Measurements from ENCODE around the gene ASTN2. TPM values are rescaled to one million over a fixed set of nuclear protein-coding genes. Genes with fewer than 3 reads are reported as not detected.

ASTN2 gene
- total and polyA plus RNA-seq, 2 experiments from 2014 or later = 7.0 to 24.6 TPM

GRCh38 chr9:116405321-116405720 is 1009.5 kb downstream of the ASTN2 start:
- H3K36me3 Mint-ChIP-seq (ENCODE audit: low read depth) = no peaks in the 10 kb centered on the region
- Histone ChIP-seq H3K9me2 (ENCODE audit: insufficient read depth) (peaks cover 8% of the 10 kb centered on the region; the same call in 1 of the 2 replicates), H3K4me2 (no peak overlapping the region), H4K20me1 (replicated peaks; ENCODE audit: insufficient read depth) (no peaks in the 10 kb centered on the region), H2AFZ (no peak overlapping the region), H3K4me1 (ENCODE audit: insufficient read depth) (no peaks in the 10 kb centered on the region), H3F3A (replicated peaks; ENCODE audit: low read depth) (no peaks in the 10 kb centered on the region), H3K27ac (ENCODE audit: low read depth) (no peak overlapping the region), H3K79me2 (replicated peaks; ENCODE audit: insufficient read depth) (no peaks in the 10 kb centered on the region), H3K4me3 (no peak overlapping the region), H3K27me3 (ENCODE audit: insufficient read depth) (no peaks in the 10 kb centered on the region), H3K36me3 (ENCODE audit: insufficient read depth) (no peaks in the 10 kb centered on the region)
- no peaks in the 10 kb centered on the region for H3K27me3 Mint-ChIP-seq (ENCODE audit: insufficient read depth, low read depth, poor library complexity)
- no peak for DNase-seq (ENCODE audit: low spot score)
- H3K9me3 Mint-ChIP-seq = no peaks in the 10 kb centered on the region; the same call in 2 of the 3 replicates
- H3K4me1 Mint-ChIP-seq = no peaks in the 10 kb centered on the region; the same call in 2 of the 3 replicates
- no peak overlapping the region for H3K4me3 Mint-ChIP-seq
- H3K27ac Mint-ChIP-seq = no peak overlapping the region
- no peak for ATAC-seq
- no peak for TF ChIP-seq NANOG (IDR thresholded peaks at IDR 0.05; ENCODE audit: borderline replicate concordance)
- TF ChIP-seq CREB1 (CRISPR knock-in tag; IDR thresholded peaks at IDR 0.05; ENCODE audit: low read depth) = no peak
- TF ChIP-seq, protein P1, sequence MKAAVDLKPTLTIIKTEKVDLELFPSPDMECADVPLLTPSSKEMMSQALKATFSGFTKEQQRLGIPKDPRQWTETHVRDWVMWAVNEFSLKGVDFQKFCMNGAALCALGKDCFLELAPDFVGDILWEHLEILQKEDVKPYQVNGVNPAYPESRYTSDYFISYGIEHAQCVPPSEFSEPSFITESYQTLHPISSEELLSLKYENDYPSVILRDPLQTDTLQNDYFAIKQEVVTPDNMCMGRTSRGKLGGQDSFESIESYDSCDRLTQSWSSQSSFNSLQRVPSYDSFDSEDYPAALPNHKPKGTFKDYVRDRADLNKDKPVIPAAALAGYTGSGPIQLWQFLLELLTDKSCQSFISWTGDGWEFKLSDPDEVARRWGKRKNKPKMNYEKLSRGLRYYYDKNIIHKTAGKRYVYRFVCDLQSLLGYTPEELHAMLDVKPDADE (IDR thresholded peaks at IDR 0.05) = no peak
- TF ChIP-seq STAT1 (IDR thresholded peaks at IDR 0.05; ENCODE audit: unreplicated experiment) = no peak
- no peak for TF ChIP-seq ZNF331 (CRISPR knock-in tag; IDR thresholded peaks at IDR 0.05; ENCODE audit: low read depth)
- TF ChIP-seq, protein P2, sequence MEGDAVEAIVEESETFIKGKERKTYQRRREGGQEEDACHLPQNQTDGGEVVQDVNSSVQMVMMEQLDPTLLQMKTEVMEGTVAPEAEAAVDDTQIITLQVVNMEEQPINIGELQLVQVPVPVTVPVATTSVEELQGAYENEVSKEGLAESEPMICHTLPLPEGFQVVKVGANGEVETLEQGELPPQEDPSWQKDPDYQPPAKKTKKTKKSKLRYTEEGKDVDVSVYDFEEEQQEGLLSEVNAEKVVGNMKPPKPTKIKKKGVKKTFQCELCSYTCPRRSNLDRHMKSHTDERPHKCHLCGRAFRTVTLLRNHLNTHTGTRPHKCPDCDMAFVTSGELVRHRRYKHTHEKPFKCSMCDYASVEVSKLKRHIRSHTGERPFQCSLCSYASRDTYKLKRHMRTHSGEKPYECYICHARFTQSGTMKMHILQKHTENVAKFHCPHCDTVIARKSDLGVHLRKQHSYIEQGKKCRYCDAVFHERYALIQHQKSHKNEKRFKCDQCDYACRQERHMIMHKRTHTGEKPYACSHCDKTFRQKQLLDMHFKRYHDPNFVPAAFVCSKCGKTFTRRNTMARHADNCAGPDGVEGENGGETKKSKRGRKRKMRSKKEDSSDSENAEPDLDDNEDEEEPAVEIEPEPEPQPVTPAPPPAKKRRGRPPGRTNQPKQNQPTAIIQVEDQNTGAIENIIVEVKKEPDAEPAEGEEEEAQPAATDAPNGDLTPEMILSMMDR (conservative IDR thresholded peaks at IDR 0.05; ENCODE audit: low read depth in 2 of 2) = no peak
- no peak for TF ChIP-seq EZH2 (IDR thresholded peaks at IDR 0.05; ENCODE audit: low read depth, unreplicated experiment)
- no peak for TF ChIP-seq ZNF114 (CRISPR knock-in tag; IDR thresholded peaks at IDR 0.05)
- no peak for TF ChIP-seq JUNB (IDR thresholded peaks at IDR 0.05; ENCODE audit: unreplicated experiment)
- TF ChIP-seq REST (IDR thresholded peaks at IDR 0.05; ENCODE audit: unreplicated experiment) = no peak
- no peak for TF ChIP-seq EZH2phosphoT487 (IDR thresholded peaks at IDR 0.05; ENCODE audit: unreplicated experiment)
- TF ChIP-seq POLR2AphosphoS5 (IDR thresholded peaks at IDR 0.05; ENCODE audit: low read depth) = no peak
- TF ChIP-seq, protein P3, sequence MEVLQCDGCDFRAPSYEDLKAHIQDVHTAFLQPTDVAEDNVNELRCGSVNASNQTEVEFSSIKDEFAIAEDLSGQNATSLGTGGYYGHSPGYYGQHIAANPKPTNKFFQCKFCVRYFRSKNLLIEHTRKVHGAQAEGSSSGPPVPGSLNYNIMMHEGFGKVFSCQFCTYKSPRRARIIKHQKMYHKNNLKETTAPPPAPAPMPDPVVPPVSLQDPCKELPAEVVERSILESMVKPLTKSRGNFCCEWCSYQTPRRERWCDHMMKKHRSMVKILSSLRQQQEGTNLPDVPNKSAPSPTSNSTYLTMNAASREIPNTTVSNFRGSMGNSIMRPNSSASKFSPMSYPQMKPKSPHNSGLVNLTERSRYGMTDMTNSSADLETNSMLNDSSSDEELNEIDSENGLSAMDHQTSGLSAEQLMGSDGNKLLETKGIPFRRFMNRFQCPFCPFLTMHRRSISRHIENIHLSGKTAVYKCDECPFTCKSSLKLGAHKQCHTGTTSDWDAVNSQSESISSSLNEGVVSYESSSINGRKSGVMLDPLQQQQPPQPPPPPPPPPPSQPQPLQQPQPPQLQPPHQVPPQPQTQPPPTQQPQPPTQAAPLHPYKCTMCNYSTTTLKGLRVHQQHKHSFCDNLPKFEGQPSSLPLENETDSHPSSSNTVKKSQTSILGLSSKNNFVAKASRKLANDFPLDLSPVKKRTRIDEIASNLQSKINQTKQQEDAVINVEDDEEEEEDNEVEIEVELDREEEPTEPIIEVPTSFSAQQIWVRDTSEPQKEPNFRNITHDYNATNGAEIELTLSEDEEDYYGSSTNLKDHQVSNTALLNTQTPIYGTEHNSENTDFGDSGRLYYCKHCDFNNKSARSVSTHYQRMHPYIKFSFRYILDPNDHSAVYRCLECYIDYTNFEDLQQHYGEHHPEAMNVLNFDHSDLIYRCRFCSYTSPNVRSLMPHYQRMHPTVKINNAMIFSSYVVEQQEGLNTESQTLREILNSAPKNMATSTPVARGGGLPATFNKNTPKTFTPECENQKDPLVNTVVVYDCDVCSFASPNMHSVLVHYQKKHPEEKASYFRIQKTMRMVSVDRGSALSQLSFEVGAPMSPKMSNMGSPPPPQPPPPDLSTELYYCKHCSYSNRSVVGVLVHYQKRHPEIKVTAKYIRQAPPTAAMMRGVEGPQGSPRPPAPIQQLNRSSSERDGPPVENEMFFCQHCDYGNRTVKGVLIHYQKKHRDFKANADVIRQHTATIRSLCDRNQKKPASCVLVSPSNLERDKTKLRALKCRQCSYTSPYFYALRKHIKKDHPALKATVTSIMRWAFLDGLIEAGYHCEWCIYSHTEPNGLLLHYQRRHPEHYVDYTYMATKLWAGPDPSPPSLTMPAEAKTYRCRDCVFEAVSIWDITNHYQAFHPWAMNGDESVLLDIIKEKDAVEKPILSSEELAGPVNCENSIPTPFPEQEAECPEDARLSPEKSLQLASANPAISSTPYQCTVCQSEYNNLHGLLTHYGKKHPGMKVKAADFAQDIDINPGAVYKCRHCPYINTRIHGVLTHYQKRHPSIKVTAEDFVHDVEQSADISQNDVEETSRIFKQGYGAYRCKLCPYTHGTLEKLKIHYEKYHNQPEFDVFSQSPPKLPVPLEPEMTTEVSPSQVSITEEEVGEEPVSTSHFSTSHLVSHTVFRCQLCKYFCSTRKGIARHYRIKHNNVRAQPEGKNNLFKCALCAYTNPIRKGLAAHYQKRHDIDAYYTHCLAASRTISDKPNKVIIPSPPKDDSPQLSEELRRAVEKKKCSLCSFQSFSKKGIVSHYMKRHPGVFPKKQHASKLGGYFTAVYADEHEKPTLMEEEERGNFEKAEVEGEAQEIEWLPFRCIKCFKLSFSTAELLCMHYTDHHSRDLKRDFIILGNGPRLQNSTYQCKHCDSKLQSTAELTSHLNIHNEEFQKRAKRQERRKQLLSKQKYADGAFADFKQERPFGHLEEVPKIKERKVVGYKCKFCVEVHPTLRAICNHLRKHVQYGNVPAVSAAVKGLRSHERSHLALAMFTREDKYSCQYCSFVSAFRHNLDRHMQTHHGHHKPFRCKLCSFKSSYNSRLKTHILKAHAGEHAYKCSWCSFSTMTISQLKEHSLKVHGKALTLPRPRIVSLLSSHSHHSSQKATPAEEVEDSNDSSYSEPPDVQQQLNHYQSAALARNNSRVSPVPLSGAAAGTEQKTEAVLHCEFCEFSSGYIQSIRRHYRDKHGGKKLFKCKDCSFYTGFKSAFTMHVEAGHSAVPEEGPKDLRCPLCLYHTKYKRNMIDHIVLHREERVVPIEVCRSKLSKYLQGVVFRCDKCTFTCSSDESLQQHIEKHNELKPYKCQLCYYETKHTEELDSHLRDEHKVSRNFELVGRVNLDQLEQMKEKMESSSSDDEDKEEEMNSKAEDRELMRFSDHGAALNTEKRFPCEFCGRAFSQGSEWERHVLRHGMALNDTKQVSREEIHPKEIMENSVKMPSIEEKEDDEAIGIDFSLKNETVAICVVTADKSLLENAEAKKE (CRISPR knock-in tag; IDR thresholded peaks at IDR 0.05) = no peak

Measured in GM23338 (cell line).